Activated CD4-positive, alpha-beta T cell treated with anti-CD3 and anti-CD28 coated beads, Interleukin-2, amount 10 ng/mL, durations not matched to agents 24 days and 14 days (primary cell): ENCODE measurements around the gene FAM193A. TPM values are rescaled to one million over a fixed set of nuclear protein-coding genes. Genes with fewer than 3 reads are reported as not detected.
A peak's percentile ranks its signal among the peaks of the same experiment; 100 is the strongest.
"Not testable (repeated sequence)": the region's sequence is repeated elsewhere in the genome, so short reads cannot be mapped to it uniquely, and the experiment has no call there.

ENCODE experiments used
- DNase-seq: peaks from one replicate; pipeline ENCODE4 v3.0.0; 2022
- H3K27ac Mint-ChIP-seq: one replicate; pipeline ENCODE4 v1.8.0; 2022; ENCODE audit warnings: mild to moderate bottlenecking, mixed read lengths
- H3K27me3 Mint-ChIP-seq: one replicate; pipeline ENCODE4 v1.8.0; 2022; ENCODE audit warnings: mixed read lengths
- H3K36me3 Mint-ChIP-seq: one replicate; pipeline ENCODE4 v1.8.0; 2022; ENCODE audit warnings: low read depth, mild to moderate bottlenecking, mixed read lengths
- H3K4me1 Mint-ChIP-seq: one replicate; pipeline ENCODE4 v1.8.0; 2021; ENCODE audit warnings: mixed read lengths
- H3K4me3 Mint-ChIP-seq: one replicate; pipeline ENCODE4 v1.8.0; 2022; ENCODE audit warnings: mild to moderate bottlenecking, moderate library complexity, mixed read lengths
- H3K9me3 Mint-ChIP-seq: one replicate; pipeline ENCODE4 v1.8.0; 2021; ENCODE audit warnings: mixed read lengths
- intact Hi-C: fragments of 100-400 bp; cut with micrococcal nuclease; formaldehyde crosslinking; loops from one replicate; pipeline ENCODE4 v1.15.1; 2023
- total RNA-seq: library from RNA; stranded (reverse); gene quantifications from 2 replicates; pipeline ENCODE4 v1.2.3, GENCODE V29; 2022

The FAM193A gene
- total RNA-seq, 1 donor from 2014 or later, result 29.5 TPM

- intact Hi-C loops, result no loop called here
- DNase-seq, result no peak
- peak overlapping the region; percentile 18 for H3K27ac Mint-ChIP-seq
- no peak overlapping the region for H3K4me3 Mint-ChIP-seq
- H3K36me3 Mint-ChIP-seq, result peaks cover 55% of the 10 kb centered on the region
- peaks cover 2% of the 10 kb centered on the region for H3K9me3 Mint-ChIP-seq
- H3K27me3 Mint-ChIP-seq, result no peaks in the 10 kb centered on the region
- H3K4me1 Mint-ChIP-seq, result peaks cover 24% of the 10 kb centered on the region
Measured at GRCh38 chr4:2672082-2672481, 135.6 kb downstream of the FAM193A start.

DNA sequence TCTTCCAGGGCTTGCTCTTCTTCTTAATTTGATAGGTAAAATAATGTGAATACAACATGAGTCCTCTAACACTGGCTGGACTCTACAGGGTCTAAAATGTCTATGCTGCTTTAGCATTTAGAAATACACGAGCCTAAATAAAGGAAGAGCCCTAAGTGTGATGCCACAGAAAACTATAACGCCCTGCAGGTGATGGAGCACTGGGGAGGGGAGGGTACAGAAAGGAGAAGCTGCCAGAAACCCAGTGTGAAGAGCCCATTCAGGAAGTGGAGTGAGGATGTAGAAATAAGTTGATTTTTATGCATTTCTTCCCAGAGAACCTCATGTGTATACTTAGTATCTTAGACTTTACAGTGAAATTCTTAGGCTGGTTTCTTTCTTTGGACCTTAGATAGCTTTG, 136.3 kb downstream of the FAM193A start:
- no peak for DNase-seq
- H3K36me3 Mint-ChIP-seq, result peaks cover 56% of the 10 kb centered on the region
- intact Hi-C loops, result no loop called here
- H3K27ac Mint-ChIP-seq, result peak overlapping the region; percentile 36
- no peak overlapping the region for H3K4me3 Mint-ChIP-seq
- peaks cover 20% of the 10 kb centered on the region for H3K4me1 Mint-ChIP-seq
- H3K9me3 Mint-ChIP-seq, result peaks cover 4% of the 10 kb centered on the region
- no peaks in the 10 kb centered on the region for H3K27me3 Mint-ChIP-seq

DNA sequence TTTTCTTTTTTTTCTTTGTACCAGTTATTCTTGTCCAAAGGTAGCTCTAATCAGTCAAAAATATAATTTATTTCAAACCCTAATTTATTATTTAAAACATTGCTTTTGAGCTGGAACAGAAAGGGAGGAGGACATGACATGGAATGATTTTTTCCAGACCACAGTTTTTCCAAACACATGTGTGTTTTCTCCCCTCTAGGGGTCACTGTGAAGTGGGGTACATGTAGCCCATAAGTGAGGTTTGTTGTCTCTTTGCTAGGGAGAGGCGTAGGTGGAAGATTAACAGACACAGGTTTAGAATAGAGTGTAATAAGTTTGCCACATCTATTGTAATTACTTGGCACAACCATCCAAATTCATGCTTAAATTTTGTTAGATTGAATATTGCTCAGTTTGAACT, 136.7 kb downstream of the FAM193A start:
- no peak for DNase-seq
- intact Hi-C loops, result no loop called here
- Mint-ChIP-seq H3K4me1 (peaks cover 22% of the 10 kb centered on the region), H3K27me3 (no peaks in the 10 kb centered on the region), H3K9me3 (peaks cover 4% of the 10 kb centered on the region), H3K4me3 (no peak overlapping the region), H3K27ac (no peak overlapping the region), H3K36me3 (peaks cover 61% of the 10 kb centered on the region)

GRCh38 chr4:2679762-2680161, 143.3 kb downstream of the FAM193A start:
- DNase-seq, H3K27ac Mint-ChIP-seq, intact Hi-C loops, H3K4me3 Mint-ChIP-seq, H3K9me3 Mint-ChIP-seq, H3K27me3 Mint-ChIP-seq: not testable (repeated sequence)
- peaks cover 15% of the 10 kb centered on the region for H3K4me1 Mint-ChIP-seq
- H3K36me3 Mint-ChIP-seq, result peaks cover 71% of the 10 kb centered on the region

- H3K4me3 Mint-ChIP-seq, result no peak overlapping the region
- no peaks in the 10 kb centered on the region for H3K9me3 Mint-ChIP-seq
- peaks cover 60% of the 10 kb centered on the region for H3K36me3 Mint-ChIP-seq
- peaks cover 7% of the 10 kb centered on the region for H3K4me1 Mint-ChIP-seq
- intact Hi-C loops, result no loop called here
- no peak for DNase-seq
- H3K27me3 Mint-ChIP-seq, result no peaks in the 10 kb centered on the region
- H3K27ac Mint-ChIP-seq, result no peak overlapping the region
Measured at GRCh38 chr4:2684486-2684885, 148.0 kb downstream of the FAM193A start.

GRCh38 chr4:2685541-2685940, 149.1 kb downstream of the FAM193A start:
- Mint-ChIP-seq H3K4me1 (peaks cover 13% of the 10 kb centered on the region), H3K4me3 (no peak overlapping the region), H3K27me3 (no peaks in the 10 kb centered on the region), H3K9me3 (no peaks in the 10 kb centered on the region), H3K27ac (peak overlapping the region; percentile 51), H3K36me3 (peaks cover 58% of the 10 kb centered on the region)
- intact Hi-C loops, result no loop called here
- DNase-seq, result no peak

DNA sequence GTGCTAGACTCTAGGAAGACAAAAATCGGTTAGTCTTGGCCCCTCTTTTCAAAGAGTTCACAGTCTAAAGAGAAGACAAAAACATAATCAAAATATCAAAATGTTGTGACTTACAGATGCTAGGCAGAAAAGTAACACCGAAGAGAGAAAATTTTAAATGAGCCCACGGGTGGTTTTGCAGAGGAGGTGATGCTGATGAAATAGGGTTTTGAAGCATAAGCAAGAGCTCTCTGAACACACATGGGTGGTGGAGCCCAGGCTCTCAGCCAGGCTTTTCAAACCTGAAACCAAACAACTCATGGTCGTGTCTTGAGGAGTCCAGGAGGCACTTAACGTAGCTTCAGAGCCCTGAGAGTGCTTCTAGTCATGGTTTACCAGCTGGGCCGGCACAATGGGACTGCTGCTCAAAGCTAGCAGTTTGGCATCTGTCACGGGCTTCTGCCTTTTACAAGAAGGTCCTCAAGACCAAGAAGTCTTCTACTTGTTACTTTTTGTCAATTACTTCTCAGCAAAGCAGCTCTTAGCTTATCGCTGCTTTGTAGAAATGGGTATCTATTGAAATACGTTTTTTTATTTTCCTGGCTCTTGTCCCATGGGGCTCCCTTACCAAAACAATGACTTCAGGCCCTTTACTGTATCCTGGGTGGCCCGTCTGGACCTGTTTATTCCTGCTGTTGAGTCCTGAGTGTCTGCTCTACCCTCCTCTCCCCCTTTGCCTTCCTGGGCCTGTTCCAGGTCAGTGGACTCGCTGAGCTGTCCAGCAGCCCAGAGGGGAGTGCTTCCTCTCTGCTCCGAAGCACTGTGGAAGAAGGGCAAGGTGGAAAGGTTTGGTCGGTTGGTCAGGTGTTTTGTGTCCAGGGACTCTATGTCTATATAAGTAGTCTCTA, 150.2 kb downstream of the FAM193A start:
- Mint-ChIP-seq H3K4me1 (peaks cover 19% of the 10 kb centered on the region), H3K27ac (peak overlapping the region; percentile 6), H3K27me3 (no peaks in the 10 kb centered on the region), H3K36me3 (peaks cover 58% of the 10 kb centered on the region), H3K4me3 (no peak overlapping the region), H3K9me3 (no peaks in the 10 kb centered on the region)
- DNase-seq, result no peak
- intact Hi-C loops, result no loop called here

- Mint-ChIP-seq H3K36me3 (peaks cover 66% of the 10 kb centered on the region), H3K27me3 (no peaks in the 10 kb centered on the region), H3K9me3 (no peaks in the 10 kb centered on the region), H3K27ac (peak overlapping the region; percentile 20), H3K4me3 (no peak overlapping the region), H3K4me1 (peaks cover 26% of the 10 kb centered on the region)
- intact Hi-C loops, result no loop called here
- no peak for DNase-seq
Measured at GRCh38 chr4:2688281-2688680, 151.8 kb downstream of the FAM193A start.

DNA sequence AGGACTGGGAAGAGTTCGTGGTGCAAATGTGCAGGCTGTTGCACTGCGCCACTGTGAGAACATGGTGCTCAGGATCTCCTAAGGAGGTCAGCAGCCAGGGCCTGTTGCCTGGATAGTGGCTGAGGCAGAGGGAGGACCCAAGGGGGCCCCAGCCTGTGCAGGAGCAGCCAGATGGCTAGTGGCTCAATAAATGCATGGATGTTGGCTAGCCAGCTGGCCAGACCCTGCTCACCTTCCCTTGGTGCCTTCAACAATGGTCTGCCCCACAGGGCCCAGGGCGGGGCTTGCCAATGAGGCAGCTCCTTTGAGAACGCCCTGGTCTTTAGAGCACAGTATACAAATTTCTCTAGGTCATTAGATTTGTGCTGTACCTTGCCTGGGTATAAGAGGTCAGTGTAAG, 152.2 kb downstream of the FAM193A start:
- no peak overlapping the region for H3K27ac Mint-ChIP-seq
- no peaks in the 10 kb centered on the region for H3K9me3 Mint-ChIP-seq
- peaks cover 26% of the 10 kb centered on the region for H3K4me1 Mint-ChIP-seq
- peaks cover 65% of the 10 kb centered on the region for H3K36me3 Mint-ChIP-seq
- H3K27me3 Mint-ChIP-seq, result no peaks in the 10 kb centered on the region
- intact Hi-C loops, result no loop called here
- DNase-seq, result no peak
- H3K4me3 Mint-ChIP-seq, result no peak overlapping the region

DNA sequence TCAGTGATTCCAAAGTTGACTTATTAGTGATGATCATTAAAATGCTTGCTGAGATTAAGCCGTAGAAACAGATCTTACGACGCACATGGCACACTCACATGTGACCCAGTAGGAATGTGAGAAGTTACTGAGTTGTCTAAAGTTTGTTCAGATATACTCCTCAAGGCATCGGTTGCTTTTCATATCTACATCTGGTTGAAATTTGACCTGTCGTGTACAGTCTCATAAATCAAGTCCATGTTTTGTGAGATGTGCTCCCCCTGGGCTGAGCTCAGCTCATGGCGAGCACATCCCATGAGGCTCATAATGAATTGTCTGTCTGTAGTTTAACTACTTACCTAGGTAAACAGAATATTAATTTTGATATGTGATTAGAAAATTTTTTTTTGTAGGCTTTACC, 152.7 kb downstream of the FAM193A start:
- intact Hi-C loops, result no loop called here
- Mint-ChIP-seq H3K9me3 (no peaks in the 10 kb centered on the region), H3K36me3 (peaks cover 63% of the 10 kb centered on the region), H3K27ac (no peak overlapping the region), H3K4me1 (peaks cover 26% of the 10 kb centered on the region), H3K4me3 (no peak overlapping the region), H3K27me3 (no peaks in the 10 kb centered on the region)
- no peak for DNase-seq

DNA sequence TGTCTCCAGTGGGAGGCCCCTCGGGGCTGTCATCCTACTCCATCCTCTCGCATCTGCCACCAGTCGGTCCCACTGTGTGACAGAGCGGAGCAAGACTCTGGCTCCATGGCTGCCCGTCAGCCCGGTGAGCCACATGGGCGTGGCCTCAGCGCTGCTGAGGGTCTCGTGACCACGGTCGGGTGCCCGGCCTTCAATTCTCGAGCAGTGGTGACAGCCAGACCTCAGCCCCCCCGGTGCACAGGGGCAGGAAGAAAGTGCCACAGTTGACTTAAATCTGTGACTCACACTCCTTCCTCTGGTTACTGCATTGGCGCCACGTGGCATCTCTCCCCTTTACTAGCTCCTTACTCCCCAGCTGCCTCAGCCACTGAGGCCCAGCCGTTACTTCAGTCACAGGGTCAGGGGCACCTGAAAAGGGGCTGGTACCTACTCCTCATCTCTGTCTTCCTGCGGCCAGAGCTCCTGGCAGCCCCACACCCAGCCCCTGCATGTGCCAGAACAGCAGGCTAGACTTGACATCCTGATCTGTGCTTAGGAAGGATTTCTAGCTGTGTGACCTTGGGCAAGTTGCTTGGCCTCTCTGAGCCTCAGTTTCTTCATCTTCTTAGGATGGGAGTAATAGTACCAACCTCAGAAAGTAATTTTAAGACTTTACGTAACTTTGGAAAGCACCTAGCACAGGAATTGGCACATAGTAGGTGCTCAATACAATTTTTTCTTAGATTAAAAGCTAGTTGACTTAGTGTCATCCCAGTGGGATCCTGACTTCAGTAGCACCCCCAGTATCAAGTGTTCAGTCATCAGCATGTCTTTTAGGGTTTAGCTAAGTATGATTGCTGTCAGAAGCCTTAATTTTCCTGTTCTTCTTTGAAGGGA, 153.6 kb downstream of the FAM193A start:
- Mint-ChIP-seq H3K27me3 (no peaks in the 10 kb centered on the region), H3K4me3 (no peak overlapping the region), H3K4me1 (peaks cover 26% of the 10 kb centered on the region), H3K27ac (peak overlapping the region; percentile 77), H3K9me3 (no peaks in the 10 kb centered on the region), H3K36me3 (peaks cover 65% of the 10 kb centered on the region)
- intact Hi-C loops, result loop anchor here (5.0 kb wide), 1 partner anchor 153 kb away; the partner anchor contains the start of gene FAM193A
- no peak for DNase-seq

- peak overlapping the region; percentile 74 for H3K27ac Mint-ChIP-seq
- no peak overlapping the region for H3K4me3 Mint-ChIP-seq
- H3K4me1 Mint-ChIP-seq, result peaks cover 19% of the 10 kb centered on the region
- H3K9me3 Mint-ChIP-seq, result no peaks in the 10 kb centered on the region
- intact Hi-C loops, result loop anchor here (5.0 kb wide), 1 partner anchor 154 kb away; the partner anchor contains the start of gene FAM193A
- H3K27me3 Mint-ChIP-seq, result no peaks in the 10 kb centered on the region
- peaks cover 64% of the 10 kb centered on the region for H3K36me3 Mint-ChIP-seq
- no peak for DNase-seq
Measured at GRCh38 chr4:2691313-2691712, 154.9 kb downstream of the FAM193A start.

DNA sequence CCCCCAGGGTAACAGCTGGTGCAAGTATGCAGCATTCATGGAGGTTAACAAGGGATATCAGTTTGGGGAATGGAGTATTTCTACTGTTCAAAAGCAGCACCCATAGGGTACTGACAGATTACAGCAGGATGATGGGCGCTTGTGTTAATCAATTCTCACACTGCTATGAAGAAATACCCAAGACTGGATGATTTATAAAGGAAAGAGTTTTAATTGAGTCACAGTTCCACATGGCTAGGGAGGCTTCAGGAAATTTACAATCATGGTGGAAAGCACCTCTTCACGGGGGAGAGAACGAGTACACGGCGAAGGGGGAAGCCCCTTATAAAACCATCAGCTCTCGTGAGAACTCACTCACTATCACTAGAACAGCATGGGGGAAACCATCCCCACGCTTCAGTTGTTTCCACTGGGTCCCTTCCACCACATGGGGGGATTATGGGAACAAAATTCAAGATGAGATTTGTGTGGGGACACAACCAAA, 155.5 kb downstream of the FAM193A start:
- Mint-ChIP-seq H3K4me3 (no peak overlapping the region), H3K36me3 (peaks cover 68% of the 10 kb centered on the region), H3K27ac (peak overlapping the region; percentile 74), H3K27me3 (no peaks in the 10 kb centered on the region), H3K9me3 (no peaks in the 10 kb centered on the region), H3K4me1 (peaks cover 19% of the 10 kb centered on the region)
- DNase-seq, result no peak
- intact Hi-C loops, result loop anchor here (2.0 to 5.0 kb wide), 2 partner anchors 55 to 155 kb away; partner anchors contain the start of gene FAM193A

DNA sequence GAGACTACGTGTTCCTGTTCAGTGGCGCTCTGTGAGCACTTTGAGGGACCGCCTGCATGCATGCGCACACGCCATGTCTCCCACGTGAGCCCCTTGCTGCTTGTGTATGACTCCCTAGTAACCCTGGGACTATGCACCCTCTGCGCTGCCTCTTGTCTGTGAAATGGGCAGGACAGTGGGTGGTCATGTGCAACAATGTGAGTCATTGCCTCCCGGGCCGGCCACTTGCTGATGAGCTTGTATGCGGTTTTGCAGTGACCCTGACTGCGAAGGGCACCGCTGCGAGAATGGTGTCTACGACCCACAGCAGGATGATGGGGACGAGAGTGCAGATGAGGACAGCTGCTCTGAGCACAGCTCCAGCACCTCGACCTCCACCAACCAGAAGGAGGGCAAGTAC, 158.2 kb downstream of the FAM193A start:
- no peak for DNase-seq
- peaks cover 21% of the 10 kb centered on the region for H3K4me1 Mint-ChIP-seq
- intact Hi-C loops, result loop anchor here (5.0 kb wide), 1 partner anchor 157 kb away; the partner anchor contains the start of gene FAM193A
- H3K27ac Mint-ChIP-seq, result no peak overlapping the region
- no peaks in the 10 kb centered on the region for H3K9me3 Mint-ChIP-seq
- H3K36me3 Mint-ChIP-seq, result peaks cover 69% of the 10 kb centered on the region
- H3K4me3 Mint-ChIP-seq, result no peak overlapping the region
- no peaks in the 10 kb centered on the region for H3K27me3 Mint-ChIP-seq
